HL-60 (cell line): Measurements from ENCODE around the gene TUBB2A.

Experiments
- POLR2AphosphoS5 ChIP-seq: IDR thresholded peaks from 2 replicates; pipeline ENCODE4 v1.6.1; 2012; ENCODE audit warnings: low read depth
- TF ChIP-seq, protein P1 (sequence below): IDR thresholded peaks from one replicate; pipeline ENCODE4 v1.5.1; 2011; ENCODE audit warnings: low read length, control low read depth, inconsistent platforms; ENCODE audit not compliant: insufficient read depth

DNA sequence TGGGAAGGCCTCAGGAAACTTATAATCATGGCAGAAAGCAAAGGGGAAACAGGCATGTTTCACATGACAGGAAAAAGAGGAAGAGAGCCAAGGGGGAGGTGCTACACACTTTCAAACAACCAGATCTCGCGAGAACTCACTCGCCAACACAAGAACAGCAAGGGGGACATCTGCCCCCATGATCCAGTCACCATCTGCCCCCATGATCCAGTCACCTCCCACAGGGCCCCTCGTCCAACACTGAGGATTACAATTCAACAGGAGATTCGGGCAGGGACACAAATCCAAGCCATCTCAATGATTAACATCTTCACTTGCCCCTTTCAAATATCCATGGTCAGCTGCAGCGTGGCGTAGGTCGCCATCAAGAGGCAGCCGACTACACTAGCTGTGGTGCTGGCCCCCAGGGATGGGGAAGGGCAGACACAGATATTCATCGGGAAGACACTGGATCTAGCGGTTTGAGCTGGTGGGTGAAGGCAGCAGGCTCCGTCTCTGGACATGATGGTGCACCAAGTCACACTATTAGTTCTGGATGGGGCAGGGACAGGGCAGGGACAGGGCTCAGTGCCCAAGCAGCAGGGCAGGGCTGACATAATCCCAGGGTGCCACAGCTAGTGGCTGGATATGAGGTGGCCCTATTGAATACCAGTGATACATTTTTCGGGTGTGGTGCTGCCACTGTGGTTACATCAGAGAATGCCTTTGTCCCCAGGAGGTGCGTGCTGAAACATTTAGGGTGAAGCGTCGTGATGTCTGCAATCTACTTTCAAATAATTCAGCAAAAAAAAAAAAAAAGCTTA is 38.6 kb upstream of the TUBB2A start:
- TF ChIP-seq, protein P1, sequence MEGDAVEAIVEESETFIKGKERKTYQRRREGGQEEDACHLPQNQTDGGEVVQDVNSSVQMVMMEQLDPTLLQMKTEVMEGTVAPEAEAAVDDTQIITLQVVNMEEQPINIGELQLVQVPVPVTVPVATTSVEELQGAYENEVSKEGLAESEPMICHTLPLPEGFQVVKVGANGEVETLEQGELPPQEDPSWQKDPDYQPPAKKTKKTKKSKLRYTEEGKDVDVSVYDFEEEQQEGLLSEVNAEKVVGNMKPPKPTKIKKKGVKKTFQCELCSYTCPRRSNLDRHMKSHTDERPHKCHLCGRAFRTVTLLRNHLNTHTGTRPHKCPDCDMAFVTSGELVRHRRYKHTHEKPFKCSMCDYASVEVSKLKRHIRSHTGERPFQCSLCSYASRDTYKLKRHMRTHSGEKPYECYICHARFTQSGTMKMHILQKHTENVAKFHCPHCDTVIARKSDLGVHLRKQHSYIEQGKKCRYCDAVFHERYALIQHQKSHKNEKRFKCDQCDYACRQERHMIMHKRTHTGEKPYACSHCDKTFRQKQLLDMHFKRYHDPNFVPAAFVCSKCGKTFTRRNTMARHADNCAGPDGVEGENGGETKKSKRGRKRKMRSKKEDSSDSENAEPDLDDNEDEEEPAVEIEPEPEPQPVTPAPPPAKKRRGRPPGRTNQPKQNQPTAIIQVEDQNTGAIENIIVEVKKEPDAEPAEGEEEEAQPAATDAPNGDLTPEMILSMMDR: no peak
- no peak for TF ChIP-seq POLR2AphosphoS5
